Endothelial cell of umbilical vein (primary cell): ENCODE data around the gene HCFC1R1. TPM values are rescaled to one million over a fixed set of nuclear protein-coding genes. Genes with fewer than 3 reads are reported as not detected.

ENCODE experiments used
- BruUV-seq: library from RNA; stranded (reverse); fragments of 400-500 nt; replicated peaks from 2 replicates; lab custom pipeline; 2021; lab: Mats Ljungman, UMichigan
- CTCF ChIA-PET: fragments of 300-600, 350-600 bp; sonication (Branson Sonifier 250); formaldehyde crosslinking; loops from one replicate; lab custom pipeline; 2021; ENCODE audit warnings: antibody characterized with exemption, inconsistent platforms; lab: Charles Lee
- POLR2A ChIA-PET: fragments of 300-600, 350-600 bp; sonication (Branson Sonifier 250); formaldehyde crosslinking; loops from one replicate; lab custom pipeline; 2021; ENCODE audit warnings: antibody characterized with exemption, inconsistent platforms; lab: Charles Lee
- DNase-seq: peaks from one replicate; pipeline ENCODE4 v3.0.0-alpha.2; 2011; ENCODE audit warnings: low read depth, low spot score
- FAIRE-seq: peaks from 2 replicates; lab custom pipeline; 2011; peaks lifted over from hg19 to GRCh38; lab: Jason Lieb, UNC
- H2AFZ ChIP-seq: 2 replicates; pipeline ENCODE4 v1.6.0; 2012; ENCODE audit warnings: low read depth, low read length, control low read depth, inconsistent platforms
- H3K27ac ChIP-seq: 2 replicates; pipeline ENCODE4 v1.5.1; 2011; ENCODE audit warnings: low read depth, mild to moderate bottlenecking, control low read depth, low read length, moderate library complexity; ENCODE audit not compliant: insufficient read depth
- H3K27me3 ChIP-seq, 2 experiments: 2 replicates each; pipeline versions ENCODE4 v1.6.0 to v1.6.1; 2011; ENCODE audit warnings: low read length in 2 of 2, mixed read lengths in 1 of 2; ENCODE audit not compliant: control insufficient read depth in 2 of 2, insufficient read depth in 2 of 2
- H3K36me3 ChIP-seq, 2 experiments: 2 replicates in 1 of 2; 3 replicates in 1 of 2; pipeline ENCODE4 v1.5.1; 2011; ENCODE audit warnings: low read length in 2 of 2, mild to moderate bottlenecking in 1 of 2, moderate library complexity in 1 of 2; ENCODE audit not compliant: control insufficient read depth in 2 of 2, insufficient read depth in 2 of 2; ENCODE audit errors: extremely low read depth in 1 of 2
- H3K4me1 ChIP-seq: 3 replicates; pipeline ENCODE4 v1.5.1; 2011; ENCODE audit warnings: mild to moderate bottlenecking, low read length; ENCODE audit not compliant: control insufficient read depth, insufficient read depth; ENCODE audit errors: extremely low read depth
- H3K4me2 ChIP-seq: 2 replicates; pipeline ENCODE4 v1.6.1; 2011; ENCODE audit warnings: low read length, control low read depth, mixed read lengths; ENCODE audit not compliant: insufficient read depth
- H3K4me3 ChIP-seq, 3 experiments: fragments of 200-600 bp in 1 of 3; sonication (generic), shearing (Covaris generic) in 1 of 3; replicated peaks in 1 of 3; 2 replicates each; pipeline ENCODE4 v1.5.1; 2011 to 2016; ENCODE audit warnings: control low read depth in 3 of 3, low read length in 3 of 3, mild to moderate bottlenecking in 2 of 3, inconsistent platforms in 1 of 3, low read depth in 1 of 3, moderate library complexity in 1 of 3; ENCODE audit not compliant: insufficient read depth in 1 of 3
- H3K79me2 ChIP-seq: 2 replicates; pipeline ENCODE4 v1.6.0; 2012; ENCODE audit warnings: low read length, inconsistent platforms; ENCODE audit not compliant: control insufficient read depth, insufficient read depth
- H3K9ac ChIP-seq: replicated peaks from 2 replicates; pipeline ENCODE3; 2011; ENCODE audit warnings: low read length, control low read depth; ENCODE audit not compliant: insufficient read depth; ENCODE audit errors: extremely low read depth
- H3K9me1 ChIP-seq: replicated peaks from 3 replicates; pipeline ENCODE4 v1.6.0; 2011; ENCODE audit warnings: mild to moderate bottlenecking, low read length; ENCODE audit not compliant: control insufficient read depth, insufficient read depth; ENCODE audit errors: extremely low read depth
- H3K9me3 ChIP-seq: replicated peaks from 2 replicates; pipeline ENCODE4 v1.5.1; 2012; ENCODE audit warnings: low read length, inconsistent platforms; ENCODE audit not compliant: control insufficient read depth, insufficient read depth
- H4K20me1 ChIP-seq: replicated peaks from 2 replicates; pipeline ENCODE3; 2011; ENCODE audit warnings: mild to moderate bottlenecking, low read length; ENCODE audit not compliant: control insufficient read depth, insufficient read depth; ENCODE audit errors: extremely low read depth
- EZH2 ChIP-seq: IDR thresholded peaks from 2 replicates; pipeline ENCODE4 v1.6.1; 2012; ENCODE audit warnings: borderline replicate concordance, low read depth, mild to moderate bottlenecking, moderate library complexity, low read length, inconsistent platforms; ENCODE audit not compliant: severe bottlenecking
- FOS ChIP-seq: IDR thresholded peaks from 2 replicates; pipeline ENCODE4 v1.6.1; 2011; ENCODE audit warnings: mild to moderate bottlenecking, low read length, moderate library complexity, borderline replicate concordance; ENCODE audit not compliant: insufficient read depth
- GATA2 ChIP-seq: IDR thresholded peaks from 2 replicates; pipeline ENCODE4 v1.7.0; 2011; ENCODE audit warnings: low read depth, mild to moderate bottlenecking, moderate library complexity, mixed read lengths, low read length; ENCODE audit not compliant: insufficient read length, insufficient read depth
- JUN ChIP-seq: IDR thresholded peaks from 2 replicates; pipeline ENCODE4 v1.6.1; 2011; ENCODE audit warnings: borderline replicate concordance, low read depth; ENCODE audit not compliant: insufficient read length, insufficient read depth
- MYC ChIP-seq: IDR thresholded peaks from one replicate; pipeline ENCODE4 v1.6.1; 2011; ENCODE audit warnings: mild to moderate bottlenecking, low read depth, low read length
- POLR2A ChIP-seq: IDR thresholded peaks from 2 replicates; pipeline ENCODE4 v1.6.1; 2012; ENCODE audit warnings: low read depth, mild to moderate bottlenecking, control low read depth, low read length
- POLR2AphosphoS5 ChIP-seq: IDR thresholded peaks from 2 replicates; pipeline ENCODE4 v1.6.1; 2012; ENCODE audit warnings: low read depth, mild to moderate bottlenecking, control low read depth, low read length, moderate library complexity; ENCODE audit not compliant: insufficient read depth
- dilution Hi-C: fragments of 300-500 bp; cut with MboI; formaldehyde crosslinking; loops from one replicate; pipeline ENCODE4 v1.15.0; 2019; ENCODE audit warnings: low sequenced_read_pairs; ENCODE audit not compliant: extremely low pct_ligation_motif_present
- intact Hi-C: fragments of 100-400 bp; cut with micrococcal nuclease; formaldehyde crosslinking; loops from one replicate; pipeline ENCODE4 v1.10.0; 2022
- polyA plus RNA-seq, 4 experiments: library from polyadenylated mRNA; depleted of rRNA in 3 of 4; stranded (reverse) in 3 of 4; unstranded in 1 of 4; fragments of >200 nt; gene quantifications; 2 replicates each; pipeline versions ENCODE4 v1.2.1 to v1.2.3, GENCODE V29; 2011 to 2012; ENCODE audit warnings: missing spikeins in 1 of 4
- total RNA-seq: library from RNA; stranded (reverse); gene quantifications from 2 replicates; pipeline ENCODE4 v1.2.3, GENCODE V29; 2021
- TF ChIP-seq, protein P1 (sequence below): IDR thresholded peaks from 2 replicates; pipeline ENCODE4 v1.6.1; 2011; ENCODE audit not compliant: insufficient read depth, insufficient read length
- TF ChIP-seq, protein P2 (sequence below), 2 donors: IDR thresholded peaks; 1 replicate in 1 of 2; 2 replicates in 1 of 2; pipeline ENCODE4 v1.5.1; 2011; ENCODE audit warnings: low read length in 2 of 2, mild to moderate bottlenecking in 2 of 2, moderate library complexity in 2 of 2, control low read depth in 1 of 2, inconsistent platforms in 1 of 2, low read depth in 1 of 2; ENCODE audit not compliant: insufficient read depth in 1 of 2; ENCODE audit errors: extremely low read depth in 1 of 2

The HCFC1R1 gene
- total and polyA plus RNA-seq, 2 donors (not counting 3 experiments of a cell fraction or from before 2014, with no cell fraction given), result 28.7 to 49.3 TPM

DNA sequence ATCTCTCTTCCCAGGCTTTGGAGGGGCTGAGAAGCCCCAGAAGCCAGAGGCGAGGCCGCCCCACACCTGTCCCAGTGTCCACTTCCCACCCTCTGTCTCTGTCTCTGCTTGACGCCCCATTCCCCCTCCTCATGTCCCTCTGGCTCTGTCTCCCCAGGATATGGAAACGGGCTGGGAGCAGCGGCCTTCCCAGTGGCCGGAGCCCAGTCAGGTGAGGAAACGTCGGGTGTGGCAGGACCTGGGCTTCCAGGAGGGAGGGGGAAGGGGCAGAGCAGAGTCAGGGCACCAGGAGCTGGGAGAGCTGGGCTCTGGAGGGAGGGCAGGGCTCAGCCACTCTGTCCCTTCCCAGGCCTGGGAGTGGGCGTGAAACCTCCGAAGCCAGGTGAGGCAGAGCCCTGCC is 32.9 kb downstream of the HCFC1R1 start:
- dilution Hi-C loops (no loop called here), intact Hi-C loops (no loop called here)
- no peak overlapping the region for H3K4me2 ChIP-seq
- peaks cover 0 to 5% of the 10 kb centered on the region in 2 experiments for H3K27me3 ChIP-seq
- no peaks in the 10 kb centered on the region for H3K36me3 ChIP-seq
- FAIRE-seq (no peak), DNase-seq (no peak)
- ChIA-PET POLR2A (no interaction called here), CTCF (no interaction called here)
- H3K9ac ChIP-seq, result no peak overlapping the region
- H3K9me1 ChIP-seq, result no peaks in the 10 kb centered on the region
- H3K9me3 ChIP-seq, result no peaks in the 10 kb centered on the region
- no peak overlapping the region for H3K27ac ChIP-seq
- TF ChIP-seq EZH2, result no peak
- TF ChIP-seq, protein P1, sequence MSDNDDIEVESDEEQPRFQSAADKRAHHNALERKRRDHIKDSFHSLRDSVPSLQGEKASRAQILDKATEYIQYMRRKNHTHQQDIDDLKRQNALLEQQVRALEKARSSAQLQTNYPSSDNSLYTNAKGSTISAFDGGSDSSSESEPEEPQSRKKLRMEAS, result no peak
- TF ChIP-seq JUN, result no peak
- TF ChIP-seq POLR2A, result no peak
- no peak for TF ChIP-seq POLR2AphosphoS5
- TF ChIP-seq MYC, result no peak
- no peak for TF ChIP-seq GATA2
- TF ChIP-seq FOS, result no peak
- TF ChIP-seq, protein P2, sequence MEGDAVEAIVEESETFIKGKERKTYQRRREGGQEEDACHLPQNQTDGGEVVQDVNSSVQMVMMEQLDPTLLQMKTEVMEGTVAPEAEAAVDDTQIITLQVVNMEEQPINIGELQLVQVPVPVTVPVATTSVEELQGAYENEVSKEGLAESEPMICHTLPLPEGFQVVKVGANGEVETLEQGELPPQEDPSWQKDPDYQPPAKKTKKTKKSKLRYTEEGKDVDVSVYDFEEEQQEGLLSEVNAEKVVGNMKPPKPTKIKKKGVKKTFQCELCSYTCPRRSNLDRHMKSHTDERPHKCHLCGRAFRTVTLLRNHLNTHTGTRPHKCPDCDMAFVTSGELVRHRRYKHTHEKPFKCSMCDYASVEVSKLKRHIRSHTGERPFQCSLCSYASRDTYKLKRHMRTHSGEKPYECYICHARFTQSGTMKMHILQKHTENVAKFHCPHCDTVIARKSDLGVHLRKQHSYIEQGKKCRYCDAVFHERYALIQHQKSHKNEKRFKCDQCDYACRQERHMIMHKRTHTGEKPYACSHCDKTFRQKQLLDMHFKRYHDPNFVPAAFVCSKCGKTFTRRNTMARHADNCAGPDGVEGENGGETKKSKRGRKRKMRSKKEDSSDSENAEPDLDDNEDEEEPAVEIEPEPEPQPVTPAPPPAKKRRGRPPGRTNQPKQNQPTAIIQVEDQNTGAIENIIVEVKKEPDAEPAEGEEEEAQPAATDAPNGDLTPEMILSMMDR (IDR thresholded peaks at IDR 0.05; ENCODE audit: extremely low read depth in 1 of 2, insufficient read depth in 1 of 2, low read depth in 1 of 2, low read length in 2 of 2), result no peak
- H3K79me2 ChIP-seq, result no peaks in the 10 kb centered on the region
- no peaks in the 10 kb centered on the region for H3K4me1 ChIP-seq
- H4K20me1 ChIP-seq, result no peaks in the 10 kb centered on the region
- BruUV-seq, result no TSS peak
- no peak overlapping the region for H2AFZ ChIP-seq
- H3K4me3 ChIP-seq, result no peak overlapping the region
